ENCODE data around the gene VWA5B1.

- TF ChIP-seq POLR2A (IDR thresholded peaks at IDR 0.05; ENCODE audit: low read depth, low read length), result no peak
- no peak for TF ChIP-seq POLR2AphosphoS5 (IDR thresholded peaks at IDR 0.05; ENCODE audit: low read depth, low read length)
- TF ChIP-seq TAF1 (IDR thresholded peaks at IDR 0.05; ENCODE audit: low read depth, low read length), result no peak
- no peak for TF ChIP-seq SPI1 (IDR thresholded peaks at IDR 0.05; ENCODE audit: low read depth, low read length)
- TF ChIP-seq PAX5 (IDR thresholded peaks at IDR 0.05; ENCODE audit: insufficient read depth, low read length, severe bottlenecking), result no peak
Measured at GRCh38 chr1:20250340-20250989, 40.2 kb upstream of the VWA5B1 start.
